Testis (tissue), 2 donors: Measurements from ENCODE around the gene GPC3.

Experiments used
- POLR2A ChIP-seq: fragments of 450-650 bp; IDR thresholded peaks from one replicate; pipeline ENCODE4 v1.6.1; 2017; ENCODE audit warnings: antibody characterized with exemption, mild to moderate bottlenecking, moderate library complexity
- TF ChIP-seq, protein P1 (sequence below), 3 experiments: fragments of 450-650 bp in 2 of 3; fragments of 200-600 bp in 1 of 3; sonication (generic) in 1 of 3; IDR thresholded peaks; one replicate each; pipeline ENCODE4 v1.5.1; 2016 to 2019; ENCODE audit warnings: antibody characterized with exemption in 3 of 3, mild to moderate bottlenecking in 2 of 3, moderate library complexity in 1 of 3

DNA sequence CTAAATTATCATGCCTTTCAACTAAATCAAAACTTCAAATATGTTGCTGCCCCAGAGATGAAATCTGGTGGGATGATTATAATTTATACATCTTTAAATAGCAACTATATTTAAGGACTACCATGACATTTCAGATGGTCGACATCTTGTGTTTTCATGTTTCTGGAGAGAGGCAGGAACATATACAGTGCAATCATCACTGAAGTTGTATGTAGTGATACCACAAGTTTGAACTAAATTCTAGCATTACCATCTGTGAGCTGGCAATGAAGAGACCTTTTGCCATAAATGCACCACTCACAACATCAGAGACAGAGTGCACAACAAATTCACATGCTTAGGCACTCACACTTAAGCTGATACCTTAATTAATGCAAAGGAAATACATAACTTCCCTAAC, 373.7 kb downstream of the GPC3 start:
- TF ChIP-seq, protein P1, sequence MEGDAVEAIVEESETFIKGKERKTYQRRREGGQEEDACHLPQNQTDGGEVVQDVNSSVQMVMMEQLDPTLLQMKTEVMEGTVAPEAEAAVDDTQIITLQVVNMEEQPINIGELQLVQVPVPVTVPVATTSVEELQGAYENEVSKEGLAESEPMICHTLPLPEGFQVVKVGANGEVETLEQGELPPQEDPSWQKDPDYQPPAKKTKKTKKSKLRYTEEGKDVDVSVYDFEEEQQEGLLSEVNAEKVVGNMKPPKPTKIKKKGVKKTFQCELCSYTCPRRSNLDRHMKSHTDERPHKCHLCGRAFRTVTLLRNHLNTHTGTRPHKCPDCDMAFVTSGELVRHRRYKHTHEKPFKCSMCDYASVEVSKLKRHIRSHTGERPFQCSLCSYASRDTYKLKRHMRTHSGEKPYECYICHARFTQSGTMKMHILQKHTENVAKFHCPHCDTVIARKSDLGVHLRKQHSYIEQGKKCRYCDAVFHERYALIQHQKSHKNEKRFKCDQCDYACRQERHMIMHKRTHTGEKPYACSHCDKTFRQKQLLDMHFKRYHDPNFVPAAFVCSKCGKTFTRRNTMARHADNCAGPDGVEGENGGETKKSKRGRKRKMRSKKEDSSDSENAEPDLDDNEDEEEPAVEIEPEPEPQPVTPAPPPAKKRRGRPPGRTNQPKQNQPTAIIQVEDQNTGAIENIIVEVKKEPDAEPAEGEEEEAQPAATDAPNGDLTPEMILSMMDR (IDR thresholded peaks at IDR 0.05): no peak
- no peak for TF ChIP-seq POLR2A
